HepG2 (cell line): ENCODE measurements around the gene RILP. TPM values are rescaled to one million over a fixed set of nuclear protein-coding genes. Genes with fewer than 3 reads are reported as not detected.

Experiments
- ATAC-seq: fragments of 200-7000 bp; cut with Tn5 transposase; 3 replicates; pipeline ENCODE4 v1.9.1; 2020; ENCODE audit warnings: mild to moderate bottlenecking, moderate library complexity
- BruUV-seq: library from RNA; stranded (reverse); fragments of 400-500 nt; replicated peaks from 2 replicates; lab custom pipeline; 2021; lab: Mats Ljungman, UMichigan
- CTCF ChIA-PET: fragments of 300-600 bp; formaldehyde crosslinking; extraction: SDS; loops from one replicate; lab custom pipeline; 2021; ENCODE audit warnings: low total read pairs, inconsistent platforms, low intra/inter-chr PET ratio; lab: Yijun Ruan, JAX
- POLR2A ChIA-PET: fragments of 350-600 bp; sonication (Branson Sonifier 250); formaldehyde crosslinking; loops from one replicate; lab custom pipeline; 2020; ENCODE audit warnings: antibody characterized with exemption, inconsistent platforms; lab: Yijun Ruan, JAX
- DNase-seq: peaks from one replicate; pipeline ENCODE4 v3.0.0-alpha.2; 2015; ENCODE audit warnings: low spot score
- FAIRE-seq: peaks from 3 replicates; lab custom pipeline; 2011; peaks lifted over from hg19 to GRCh38; lab: Jason Lieb, UNC
- H2AFZ ChIP-seq: one replicate; pipeline ENCODE4 v1.6.1; 2011; ENCODE audit warnings: low read length, inconsistent platforms
- H3K27ac ChIP-seq: fragments of 300-600 bp; 3 replicates; pipeline ENCODE4 v1.8.0; 2011; ENCODE audit warnings: mixed run types, mild to moderate bottlenecking, mixed read lengths, low read length, inconsistent platforms; ENCODE audit not compliant: insufficient read depth; ENCODE audit errors: extremely low read length
- H3K27me3 ChIP-seq, 2 experiments: fragments of 200-600 bp in 1 of 2; 2 replicates in 1 of 2; 3 replicates in 1 of 2; pipeline versions ENCODE4 v1.6.0 to v1.8.0; 2011; ENCODE audit warnings: low read length in 2 of 2, mild to moderate bottlenecking in 2 of 2, moderate library complexity in 2 of 2, inconsistent platforms in 1 of 2; ENCODE audit not compliant: insufficient read depth in 2 of 2, control insufficient read depth in 1 of 2
- H3K36me3 ChIP-seq, 2 experiments: fragments of 200-600 bp in 1 of 2; replicated peaks in 1 of 2; 2 replicates in 1 of 2; 3 replicates in 1 of 2; pipeline versions ENCODE4 v1.5.1 to v1.8.0; 2011; ENCODE audit warnings: low read length in 2 of 2, inconsistent platforms in 1 of 2; ENCODE audit not compliant: insufficient read depth in 2 of 2, control insufficient read depth in 1 of 2
- H3K4me1 ChIP-seq: 2 replicates; pipeline ENCODE4 v1.5.1; 2012; ENCODE audit warnings: low read length, inconsistent platforms; ENCODE audit not compliant: insufficient read depth
- H3K4me2 ChIP-seq: 2 replicates; pipeline ENCODE4 v1.6.0; 2011; ENCODE audit warnings: low read depth, low read length, inconsistent platforms
- H3K4me3 ChIP-seq, 3 experiments: fragments of 200-600 bp in 1 of 3; sonication (generic), shearing (Covaris generic) in 1 of 3; replicated peaks in 1 of 3; 2 replicates each; pipeline ENCODE4 v1.5.1; 2011 to 2016; ENCODE audit warnings: low read length in 3 of 3, inconsistent platforms in 2 of 3, low read depth in 2 of 3, mild to moderate bottlenecking in 2 of 3, control low read depth in 1 of 3, mixed read lengths in 1 of 3; ENCODE audit not compliant: insufficient read depth in 1 of 3
- H3K79me2 ChIP-seq: one replicate; pipeline ENCODE4 v1.6.1; 2011; ENCODE audit warnings: low read length, inconsistent platforms; ENCODE audit not compliant: insufficient read depth
- H3K9ac ChIP-seq: 2 replicates; pipeline ENCODE4 v1.6.0; 2011; ENCODE audit warnings: mild to moderate bottlenecking, low read depth, low read length, inconsistent platforms; ENCODE audit not compliant: insufficient read depth
- H3K9me3 ChIP-seq: 2 replicates; pipeline ENCODE4 v1.5.1; 2012; ENCODE audit warnings: mild to moderate bottlenecking, low read length
- H4K20me1 ChIP-seq: 2 replicates; pipeline ENCODE4 v1.6.0; 2011; ENCODE audit warnings: inconsistent platforms, mild to moderate bottlenecking, low read length, moderate library complexity; ENCODE audit not compliant: insufficient read depth
- ARNT2 ChIP-seq: sonication (generic); formaldehyde crosslinking; IDR thresholded peaks from 2 replicates; pipeline ENCODE4 v1.8.0; 2022; ENCODE audit warnings: mild to moderate bottlenecking, low read depth, missing genetic modification reagents, moderate library complexity
- ARNTL ChIP-seq: sonication (generic); formaldehyde crosslinking; IDR thresholded peaks from 2 replicates; pipeline ENCODE4 v1.4.0; 2020; ENCODE audit warnings: mild to moderate bottlenecking, missing genetic modification reagents
- ATF1 ChIP-seq: IDR thresholded peaks from 2 replicates; pipeline ENCODE4 v1.6.1; 2016; ENCODE audit warnings: mild to moderate bottlenecking, control low read depth
- HNRNPL ChIP-seq: fragments of 200-400 bp; formaldehyde crosslinking; IDR thresholded peaks from 2 replicates; pipeline ENCODE4 v1.6.1; 2017; ENCODE audit warnings: mild to moderate bottlenecking, low read depth, low read length
- IRF2 ChIP-seq: IDR thresholded peaks from 2 replicates; pipeline ENCODE4 v1.6.1; 2018; ENCODE audit warnings: missing genetic modification reagents, missing compliant biosample characterization
- MED13 ChIP-seq: sonication (generic); formaldehyde crosslinking; IDR thresholded peaks from 2 replicates; pipeline ENCODE4 v1.5.0; 2020; ENCODE audit warnings: missing genetic modification reagents
- NR3C1 ChIP-seq: sonication (generic); formaldehyde crosslinking; IDR thresholded peaks from 2 replicates; pipeline ENCODE4 v1.4.0; 2020; ENCODE audit warnings: missing genetic modification reagents
- PAF1 ChIP-seq: IDR thresholded peaks from 2 replicates; pipeline ENCODE4 v1.6.1; 2016; ENCODE audit warnings: missing genetic modification reagents, missing compliant biosample characterization
- RAD21 ChIP-seq: fragments of 450-650 bp; formaldehyde crosslinking; IDR thresholded peaks from 2 replicates; pipeline ENCODE4 v1.5.0; 2020; ENCODE audit warnings: mild to moderate bottlenecking
- RNF2 ChIP-seq: fragments of 450-650 bp; conservative IDR thresholded peaks from 2 replicates; pipeline ENCODE4 v1.6.1; 2016; ENCODE audit warnings: low read depth
- SAP130 ChIP-seq: IDR thresholded peaks from 2 replicates; pipeline ENCODE4 v1.6.1; 2016; ENCODE audit warnings: low read depth
- TEAD3 ChIP-seq: optimal IDR thresholded peaks from 2 replicates; pipeline ENCODE3; 2016; ENCODE audit warnings: borderline replicate concordance
- ZFX ChIP-seq: sonication (generic); formaldehyde crosslinking; IDR thresholded peaks from 2 replicates; pipeline ENCODE4 v1.4.0; 2020; ENCODE audit warnings: mild to moderate bottlenecking, low read depth, missing genetic modification reagents, moderate library complexity
- ZFY ChIP-seq: sonication (generic); formaldehyde crosslinking; IDR thresholded peaks from 2 replicates; pipeline ENCODE4 v1.4.0; 2020; ENCODE audit warnings: missing genetic modification reagents
- ZKSCAN1 ChIP-seq: fragments of 150-350 bp; IDR thresholded peaks from 2 replicates; pipeline ENCODE4 v1.6.1; 2014; ENCODE audit warnings: low read length
- ZNF331 ChIP-seq: sonication (generic); formaldehyde crosslinking; IDR thresholded peaks from 2 replicates; pipeline ENCODE4 v1.4.0; 2020; ENCODE audit warnings: missing genetic modification reagents
- ZNF33A ChIP-seq: sonication (generic); formaldehyde crosslinking; IDR thresholded peaks from 2 replicates; pipeline ENCODE4 v1.5.1; 2020; ENCODE audit warnings: missing genetic modification reagents, mild to moderate bottlenecking, moderate library complexity, borderline replicate concordance
- ZNF430 ChIP-seq: sonication (generic); formaldehyde crosslinking; IDR thresholded peaks from 2 replicates; pipeline ENCODE4 v1.9.0; 2021; ENCODE audit warnings: mild to moderate bottlenecking, missing genetic modification reagents
- ZNF556 ChIP-seq: sonication (generic); formaldehyde crosslinking; IDR thresholded peaks from 2 replicates; pipeline ENCODE4 v1.4.0; 2020; ENCODE audit warnings: mild to moderate bottlenecking, missing genetic modification reagents, borderline replicate concordance
- ZNF713 ChIP-seq: sonication (generic); formaldehyde crosslinking; IDR thresholded peaks from 2 replicates; pipeline ENCODE4 v1.4.0; 2020; ENCODE audit warnings: mild to moderate bottlenecking, missing genetic modification reagents
- WGBS: methylation state at CpG from one replicate; pipeline ENCODE4 v1.1.6; 2017; ENCODE audit warnings: low lambda C conversion rate; 5-methylcytosine and 5-hydroxymethylcytosine counted together
- in situ Hi-C: cut with HindIII; loops from 2 replicates; pipeline ENCODE4 v1.10.0; 2017; ENCODE audit warnings: low pct_unique_long_range_greater_than_20kb; ENCODE audit not compliant: extremely low pct_ligation_motif_present
- intact Hi-C: fragments of 100-400 bp; cut with micrococcal nuclease; formaldehyde crosslinking; loops from one replicate; pipeline ENCODE4 v1.10.0; 2022; ENCODE audit not compliant: unreplicated experiment
- polyA plus RNA-seq, 8 experiments: library from polyadenylated mRNA; depleted of rRNA in 3 of 8; stranded (reverse) in 7 of 8; unstranded in 1 of 8; fragments of >200 nt; fragmentation: Illumina TruSeq in 4 of 8; extraction: Trizol in 4 of 8; gene quantifications; 2 replicates each; pipeline versions ENCODE4 v1.2.1 to v1.2.3, GENCODE V29; 2011 to 2016; ENCODE audit warnings: low read depth in 4 of 8, missing spikeins in 1 of 8, mixed read lengths in 1 of 8; ENCODE audit not compliant: insufficient read depth in 1 of 8
- total RNA-seq, 5 experiments: library from RNA; depleted of rRNA; stranded (reverse); fragments of >200 nt; fragmentation: Illumina TruSeq; extraction: Trizol; gene quantifications; 2 replicates each; pipeline ENCODE4 v1.2.3, GENCODE V29; 2016; ENCODE audit warnings: low read depth in 1 of 5
- TF ChIP-seq, protein P1 (sequence below): sonication (generic); formaldehyde crosslinking; IDR thresholded peaks from 2 replicates; pipeline ENCODE4 v1.4.0; 2020; ENCODE audit warnings: mild to moderate bottlenecking, missing genetic modification reagents
- TF ChIP-seq, protein P2 (sequence below): sonication (generic); formaldehyde crosslinking; IDR thresholded peaks from 2 replicates; pipeline ENCODE4 v1.5.0; 2020; ENCODE audit warnings: mild to moderate bottlenecking, missing genetic modification reagents, borderline replicate concordance

Gene RILP
- total and polyA plus RNA-seq, 2 of the 13 experiments (the other 11 are each of a cell fraction or from before 2014, with no cell fraction given): 6.6 to 8.1 TPM

DNA sequence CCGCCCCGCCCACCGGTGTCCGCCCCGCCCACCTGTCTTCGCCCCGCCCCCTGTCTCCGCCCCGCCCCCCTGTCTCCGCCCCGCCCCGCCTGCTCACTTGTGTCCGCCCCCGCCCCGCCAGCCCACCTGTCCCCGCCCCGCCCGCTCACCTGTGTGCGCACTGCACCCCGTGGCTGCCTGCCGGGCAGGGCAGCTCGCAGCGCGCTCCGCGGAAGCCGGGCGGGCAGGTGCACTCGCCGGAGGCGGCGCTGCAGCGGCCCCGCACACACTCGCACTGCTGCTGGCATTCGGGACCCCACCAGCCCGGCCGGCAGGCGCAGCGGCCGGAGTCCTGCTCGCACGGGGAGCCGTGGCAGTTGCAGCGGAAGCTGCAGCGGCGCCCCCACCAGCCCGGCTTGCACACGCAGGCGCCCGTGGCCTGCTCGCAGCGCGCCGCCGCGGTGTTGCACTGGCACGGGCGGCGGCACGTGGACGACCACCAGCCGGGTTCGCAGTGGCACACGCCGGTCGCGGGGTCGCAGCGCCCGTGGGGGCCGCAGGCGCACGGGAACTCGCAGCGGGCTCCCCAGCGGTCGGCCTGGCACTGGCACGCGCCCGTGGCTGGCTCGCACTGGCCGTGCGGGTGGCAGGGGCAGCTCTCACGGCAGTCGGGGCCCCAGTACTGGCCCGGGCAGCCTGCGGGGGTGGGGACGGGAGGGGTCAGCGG, 6.2 kb downstream of the RILP start:
- no peaks in the 10 kb centered on the region for H3K79me2 ChIP-seq
- no peak overlapping the region for H3K27ac ChIP-seq
- FAIRE-seq: no peak
- intact Hi-C loops: no loop called here
- 6% methylated on average over 23 of the region's 90 CpGs for WGBS
- peak overlapping the region; percentile 43 for H3K9ac ChIP-seq
- DNase-seq: no peak
- BruUV-seq: no TSS peak
- ATAC-seq: peak; percentile 20
- peak overlapping the region; percentile 50 to 76 (median 51); a peak in 5 of 6 replicates for H3K4me3 ChIP-seq
- peaks cover 2 to 28% of the 10 kb centered on the region in 2 experiments; a peak in 3 of 5 replicates for H3K27me3 ChIP-seq
- ChIA-PET POLR2A (interaction anchor here (1.0 kb wide), 1 partner anchor 46 kb away, joined by 3 read pairs; no protein-coding TSS in a partner anchor), CTCF (no interaction called here)
- H3K4me1 ChIP-seq: peaks cover 73% of the 10 kb centered on the region
- peak overlapping the region; percentile 79 for H3K4me2 ChIP-seq
- H4K20me1 ChIP-seq: no peaks in the 10 kb centered on the region
- in situ Hi-C loops: no loop called here
- no peaks in the 10 kb centered on the region for H3K36me3 ChIP-seq
- H3K9me3 ChIP-seq: no peaks in the 10 kb centered on the region
- H2AFZ ChIP-seq: no peak overlapping the region
- TF ChIP-seq, protein P1, sequence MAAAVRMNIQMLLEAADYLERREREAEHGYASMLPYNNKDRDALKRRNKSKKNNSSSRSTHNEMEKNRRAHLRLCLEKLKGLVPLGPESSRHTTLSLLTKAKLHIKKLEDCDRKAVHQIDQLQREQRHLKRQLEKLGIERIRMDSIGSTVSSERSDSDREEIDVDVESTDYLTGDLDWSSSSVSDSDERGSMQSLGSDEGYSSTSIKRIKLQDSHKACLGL (CRISPR knock-in tag): peak; percentile 40; the same call in 1 of the 2 replicates
- no peak for TF ChIP-seq ZNF331
- TF ChIP-seq SAP130 (CRISPR knock-in tag): peak; percentile 10; the same call in 1 of the 2 replicates
- TF ChIP-seq MED13: no peak
- no peak for TF ChIP-seq IRF2 (CRISPR knock-in tag)
- TF ChIP-seq ZFY (CRISPR knock-in tag): 0 out of 2 replicates have a peak, but pooled peaks have one; percentile 23
- TF ChIP-seq TEAD3: no peak
- TF ChIP-seq ZKSCAN1: no peak
- TF ChIP-seq ZNF430: no peak
- no peak for TF ChIP-seq ATF1 (CRISPR knock-in tag)
- 0 out of 2 replicates have a peak, but pooled peaks have one; percentile 22 for TF ChIP-seq ARNTL (CRISPR knock-in tag)
- TF ChIP-seq HNRNPL: 0 out of 2 replicates have a peak, but pooled peaks have one; percentile 50
- TF ChIP-seq ZNF33A (CRISPR knock-in tag): no peak
- no peak for TF ChIP-seq ZNF556
- TF ChIP-seq ARNT2 (CRISPR knock-in tag): peak; percentile 73; the same call in 1 of the 2 replicates
- 0 out of 2 replicates have a peak, but pooled peaks have one; percentile 44 for TF ChIP-seq RNF2
- TF ChIP-seq, protein P2, sequence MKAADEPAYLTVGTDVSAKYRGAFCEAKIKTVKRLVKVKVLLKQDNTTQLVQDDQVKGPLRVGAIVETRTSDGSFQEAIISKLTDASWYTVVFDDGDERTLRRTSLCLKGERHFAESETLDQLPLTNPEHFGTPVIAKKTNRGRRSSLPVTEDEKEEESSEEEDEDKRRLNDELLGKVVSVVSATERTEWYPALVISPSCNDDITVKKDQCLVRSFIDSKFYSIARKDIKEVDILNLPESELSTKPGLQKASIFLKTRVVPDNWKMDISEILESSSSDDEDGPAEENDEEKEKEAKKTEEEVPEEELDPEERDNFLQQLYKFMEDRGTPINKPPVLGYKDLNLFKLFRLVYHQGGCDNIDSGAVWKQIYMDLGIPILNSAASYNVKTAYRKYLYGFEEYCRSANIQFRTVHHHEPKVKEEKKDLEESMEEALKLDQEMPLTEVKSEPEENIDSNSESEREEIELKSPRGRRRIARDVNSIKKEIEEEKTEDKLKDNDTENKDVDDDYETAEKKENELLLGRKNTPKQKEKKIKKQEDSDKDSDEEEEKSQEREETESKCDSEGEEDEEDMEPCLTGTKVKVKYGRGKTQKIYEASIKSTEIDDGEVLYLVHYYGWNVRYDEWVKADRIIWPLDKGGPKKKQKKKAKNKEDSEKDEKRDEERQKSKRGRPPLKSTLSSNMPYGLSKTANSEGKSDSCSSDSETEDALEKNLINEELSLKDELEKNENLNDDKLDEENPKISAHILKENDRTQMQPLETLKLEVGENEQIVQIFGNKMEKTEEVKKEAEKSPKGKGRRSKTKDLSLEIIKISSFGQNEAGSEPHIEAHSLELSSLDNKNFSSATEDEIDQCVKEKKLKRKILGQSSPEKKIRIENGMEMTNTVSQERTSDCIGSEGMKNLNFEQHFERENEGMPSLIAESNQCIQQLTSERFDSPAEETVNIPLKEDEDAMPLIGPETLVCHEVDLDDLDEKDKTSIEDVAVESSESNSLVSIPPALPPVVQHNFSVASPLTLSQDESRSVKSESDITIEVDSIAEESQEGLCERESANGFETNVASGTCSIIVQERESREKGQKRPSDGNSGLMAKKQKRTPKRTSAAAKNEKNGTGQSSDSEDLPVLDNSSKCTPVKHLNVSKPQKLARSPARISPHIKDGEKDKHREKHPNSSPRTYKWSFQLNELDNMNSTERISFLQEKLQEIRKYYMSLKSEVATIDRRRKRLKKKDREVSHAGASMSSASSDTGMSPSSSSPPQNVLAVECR (CRISPR knock-in tag): peak; percentile 35; the same call in 1 of the 2 replicates
- no peak for TF ChIP-seq ZNF713 (CRISPR knock-in tag)
- no peak for TF ChIP-seq PAF1
- no peak for TF ChIP-seq NR3C1 (CRISPR knock-in tag)
- TF ChIP-seq ZFX (CRISPR knock-in tag): peak; percentile 34; the same call in 1 of the 2 replicates
- TF ChIP-seq RAD21 (CRISPR knock-in tag): 0 out of 2 replicates have a peak, but pooled peaks have one; percentile 14
